Neural progenitor cell (in vitro differentiated cells): ENCODE results near the gene EPGN.

Experiments used
- EZH2 ChIP-seq: fragments of 200-600 bp; sonication (generic); IDR thresholded peaks from 2 replicates; pipeline ENCODE4 v1.6.1; 2017; ENCODE audit warnings: antibody characterized with exemption, mild to moderate bottlenecking, moderate library complexity
- EZH2phosphoT487 ChIP-seq: fragments of 200-600 bp; sonication (generic); IDR thresholded peaks from 2 replicates; pipeline ENCODE4 v1.6.1; 2017; ENCODE audit warnings: antibody characterized with exemption
- TF ChIP-seq, protein P1 (sequence below): fragments of 200-600 bp; sonication (generic); IDR thresholded peaks from 2 replicates; pipeline ENCODE4 v1.5.1; 2017; ENCODE audit warnings: antibody characterized with exemption, mild to moderate bottlenecking

DNA sequence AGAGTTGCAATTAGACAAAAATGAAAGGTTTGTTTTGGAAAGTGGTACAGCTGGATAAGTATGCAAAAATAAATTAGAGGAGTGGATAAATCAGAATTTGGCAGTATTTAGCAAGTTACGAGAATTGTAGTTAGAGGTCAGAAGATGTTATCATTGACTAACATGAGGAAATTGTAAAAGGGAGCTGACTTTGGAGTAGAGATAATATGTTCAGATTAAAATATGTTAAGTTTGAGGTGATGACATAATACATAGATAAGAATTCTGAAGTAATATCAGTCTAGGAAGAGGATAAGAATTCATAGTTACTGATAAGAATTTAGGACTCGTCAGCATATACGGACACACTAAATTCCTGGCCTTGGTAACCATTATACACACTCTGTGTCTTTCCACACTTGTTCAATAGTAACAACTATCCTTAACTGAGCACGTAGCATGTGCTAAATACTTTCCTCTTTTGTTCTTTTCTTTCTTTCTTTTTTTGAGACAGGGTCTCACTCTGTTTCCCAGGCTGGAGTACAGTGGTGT, 4.1 kb upstream of the EPGN start:
- TF ChIP-seq, protein P1, sequence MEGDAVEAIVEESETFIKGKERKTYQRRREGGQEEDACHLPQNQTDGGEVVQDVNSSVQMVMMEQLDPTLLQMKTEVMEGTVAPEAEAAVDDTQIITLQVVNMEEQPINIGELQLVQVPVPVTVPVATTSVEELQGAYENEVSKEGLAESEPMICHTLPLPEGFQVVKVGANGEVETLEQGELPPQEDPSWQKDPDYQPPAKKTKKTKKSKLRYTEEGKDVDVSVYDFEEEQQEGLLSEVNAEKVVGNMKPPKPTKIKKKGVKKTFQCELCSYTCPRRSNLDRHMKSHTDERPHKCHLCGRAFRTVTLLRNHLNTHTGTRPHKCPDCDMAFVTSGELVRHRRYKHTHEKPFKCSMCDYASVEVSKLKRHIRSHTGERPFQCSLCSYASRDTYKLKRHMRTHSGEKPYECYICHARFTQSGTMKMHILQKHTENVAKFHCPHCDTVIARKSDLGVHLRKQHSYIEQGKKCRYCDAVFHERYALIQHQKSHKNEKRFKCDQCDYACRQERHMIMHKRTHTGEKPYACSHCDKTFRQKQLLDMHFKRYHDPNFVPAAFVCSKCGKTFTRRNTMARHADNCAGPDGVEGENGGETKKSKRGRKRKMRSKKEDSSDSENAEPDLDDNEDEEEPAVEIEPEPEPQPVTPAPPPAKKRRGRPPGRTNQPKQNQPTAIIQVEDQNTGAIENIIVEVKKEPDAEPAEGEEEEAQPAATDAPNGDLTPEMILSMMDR: no peak
- TF ChIP-seq EZH2: no peak
- no peak for TF ChIP-seq EZH2phosphoT487
